GM12874 (cell line): ENCODE results near the gene ABHD17A.
A peak's percentile ranks its signal among the peaks of the same experiment; 100 is the strongest.

Experiments
- TF ChIP-seq, protein P1 (sequence below): IDR thresholded peaks from 2 replicates; pipeline ENCODE4 v1.5.1; 2011; ENCODE audit warnings: low read depth, mild to moderate bottlenecking, control low read depth, low read length, moderate library complexity; ENCODE audit not compliant: insufficient read depth

ABHD17A gene

DNA sequence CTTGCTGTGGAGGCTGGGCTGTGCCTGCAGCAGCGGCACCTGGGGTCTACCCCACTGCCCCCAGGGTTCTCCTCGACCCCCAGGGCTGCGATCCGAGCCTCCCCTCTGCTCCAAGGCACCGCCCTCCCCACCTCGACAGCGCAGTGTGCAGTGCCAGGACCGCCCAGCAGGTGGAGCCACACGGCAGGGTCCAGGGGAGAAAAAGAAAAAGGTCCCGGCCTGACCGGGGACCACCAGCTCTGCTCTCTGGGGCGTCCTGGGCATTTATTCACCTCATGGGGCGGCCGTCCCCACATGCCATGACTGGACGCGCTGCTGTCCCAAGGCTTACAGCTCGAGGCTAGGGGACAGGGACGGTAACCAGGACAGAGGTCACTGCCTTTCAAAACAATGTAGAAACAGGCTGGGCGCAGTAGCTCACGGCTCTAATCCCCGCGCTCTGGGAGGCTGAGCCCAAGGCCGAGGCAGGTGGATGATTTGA, 47.6 kb downstream of the ABHD17A start:
- TF ChIP-seq, protein P1, sequence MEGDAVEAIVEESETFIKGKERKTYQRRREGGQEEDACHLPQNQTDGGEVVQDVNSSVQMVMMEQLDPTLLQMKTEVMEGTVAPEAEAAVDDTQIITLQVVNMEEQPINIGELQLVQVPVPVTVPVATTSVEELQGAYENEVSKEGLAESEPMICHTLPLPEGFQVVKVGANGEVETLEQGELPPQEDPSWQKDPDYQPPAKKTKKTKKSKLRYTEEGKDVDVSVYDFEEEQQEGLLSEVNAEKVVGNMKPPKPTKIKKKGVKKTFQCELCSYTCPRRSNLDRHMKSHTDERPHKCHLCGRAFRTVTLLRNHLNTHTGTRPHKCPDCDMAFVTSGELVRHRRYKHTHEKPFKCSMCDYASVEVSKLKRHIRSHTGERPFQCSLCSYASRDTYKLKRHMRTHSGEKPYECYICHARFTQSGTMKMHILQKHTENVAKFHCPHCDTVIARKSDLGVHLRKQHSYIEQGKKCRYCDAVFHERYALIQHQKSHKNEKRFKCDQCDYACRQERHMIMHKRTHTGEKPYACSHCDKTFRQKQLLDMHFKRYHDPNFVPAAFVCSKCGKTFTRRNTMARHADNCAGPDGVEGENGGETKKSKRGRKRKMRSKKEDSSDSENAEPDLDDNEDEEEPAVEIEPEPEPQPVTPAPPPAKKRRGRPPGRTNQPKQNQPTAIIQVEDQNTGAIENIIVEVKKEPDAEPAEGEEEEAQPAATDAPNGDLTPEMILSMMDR, result peak; percentile 95

DNA sequence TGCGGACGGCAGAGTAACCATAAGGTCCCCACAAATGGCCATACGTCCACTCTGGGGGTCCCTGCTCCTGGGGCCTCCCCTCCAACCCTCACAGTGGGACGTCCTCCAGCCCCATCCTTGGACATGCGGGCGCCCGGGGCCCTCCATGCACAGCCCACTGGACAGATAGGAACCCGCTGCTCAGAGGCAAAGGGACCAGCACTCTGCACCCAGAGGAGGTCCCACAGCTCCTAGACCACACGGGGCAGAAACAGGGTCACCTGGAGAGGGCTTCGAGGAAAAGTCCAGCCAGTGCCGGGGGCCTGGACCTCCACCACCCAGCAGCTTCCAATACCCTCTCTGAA, 48.1 kb downstream of the ABHD17A start:
- TF ChIP-seq, protein P1, result no peak

DNA sequence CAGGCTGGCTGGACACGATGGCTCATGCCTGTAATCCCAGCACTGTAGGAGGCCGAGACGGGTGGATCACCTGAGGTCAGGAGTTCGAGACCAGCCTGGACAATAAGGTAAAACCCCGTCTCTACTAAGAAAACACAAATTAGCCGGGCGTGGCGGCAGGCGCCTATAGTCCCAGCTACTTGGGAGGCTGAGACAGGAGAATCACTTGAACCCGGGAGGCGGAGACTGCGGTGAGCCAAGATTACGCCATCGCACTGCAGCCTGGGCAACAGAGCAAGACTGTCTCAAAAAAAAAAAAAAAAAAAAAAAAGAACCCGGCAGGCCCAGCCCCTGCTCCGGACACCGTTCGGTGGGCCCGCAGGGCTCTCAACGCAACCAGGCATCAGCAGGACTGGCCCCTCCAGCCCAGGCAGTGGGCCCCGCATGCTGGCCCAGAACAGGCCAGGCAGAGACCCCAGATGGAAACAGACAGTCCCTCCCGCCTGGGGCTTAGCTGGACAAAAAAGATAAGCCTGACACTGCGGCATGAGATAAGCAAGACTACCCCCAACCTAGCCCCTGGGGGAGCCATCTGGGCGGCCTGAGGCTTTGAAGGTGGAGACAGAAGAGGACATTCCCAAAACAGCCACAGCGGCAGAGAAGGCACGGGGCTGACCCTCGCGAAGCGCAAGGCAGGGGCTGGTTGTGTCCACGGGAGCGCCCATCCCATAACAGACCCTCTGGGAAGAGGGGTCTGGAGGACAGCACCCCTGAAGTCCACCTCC, 48.7 kb downstream of the ABHD17A start:
- TF ChIP-seq, protein P1, result no peak

DNA sequence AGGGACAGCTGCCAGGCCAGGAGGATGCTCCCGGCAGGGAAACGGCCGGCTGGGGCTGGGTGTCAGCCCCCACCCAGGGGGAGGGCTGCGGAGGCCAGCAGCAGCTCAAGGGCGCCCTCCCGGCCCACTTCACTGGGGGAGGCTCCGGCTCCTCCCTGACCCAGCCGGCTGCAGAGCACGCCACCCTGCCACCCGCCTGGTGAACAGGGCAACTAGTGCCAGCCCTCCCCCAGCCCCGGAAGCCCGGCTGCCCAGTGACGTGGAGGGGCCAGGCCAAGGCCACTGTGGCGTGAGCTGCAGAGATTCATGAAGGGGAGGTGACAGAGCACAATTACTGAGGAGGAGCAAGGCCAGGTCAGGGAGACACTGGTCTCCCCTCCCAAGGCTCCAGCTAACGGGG, 51.8 kb downstream of the ABHD17A start:
- TF ChIP-seq, protein P1, result no peak

DNA sequence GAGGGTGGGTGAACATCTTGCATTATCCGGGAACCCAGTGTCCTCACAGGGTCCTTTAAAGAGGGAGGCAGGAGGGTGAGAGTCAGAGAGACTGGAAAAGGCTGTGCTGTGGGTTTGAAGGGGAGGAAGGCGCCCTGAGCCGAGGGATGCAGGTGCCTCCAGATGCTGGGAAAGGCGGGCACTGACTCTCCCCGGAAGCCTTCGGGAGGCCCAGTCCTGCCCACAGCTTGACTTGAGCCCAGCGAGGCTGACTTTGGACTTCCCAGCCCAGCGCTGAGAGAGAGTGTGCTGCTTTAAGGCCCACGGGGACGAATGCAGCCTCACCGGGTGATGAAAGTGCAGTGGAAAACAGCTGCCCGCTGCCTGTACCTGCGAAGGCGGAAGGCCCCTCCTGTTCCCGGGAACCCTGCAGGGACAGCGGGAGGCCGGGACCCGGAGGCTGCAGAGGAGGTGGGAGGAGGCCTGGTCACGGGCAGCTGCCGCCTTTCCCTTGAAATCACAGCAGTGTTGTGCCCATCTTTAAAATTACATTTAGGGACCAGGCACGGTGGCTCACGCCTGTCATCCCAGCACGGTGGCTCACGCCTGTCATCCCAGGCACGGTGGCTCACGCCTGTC, 53.1 kb downstream of the ABHD17A start:
- TF ChIP-seq, protein P1, result no peak

DNA sequence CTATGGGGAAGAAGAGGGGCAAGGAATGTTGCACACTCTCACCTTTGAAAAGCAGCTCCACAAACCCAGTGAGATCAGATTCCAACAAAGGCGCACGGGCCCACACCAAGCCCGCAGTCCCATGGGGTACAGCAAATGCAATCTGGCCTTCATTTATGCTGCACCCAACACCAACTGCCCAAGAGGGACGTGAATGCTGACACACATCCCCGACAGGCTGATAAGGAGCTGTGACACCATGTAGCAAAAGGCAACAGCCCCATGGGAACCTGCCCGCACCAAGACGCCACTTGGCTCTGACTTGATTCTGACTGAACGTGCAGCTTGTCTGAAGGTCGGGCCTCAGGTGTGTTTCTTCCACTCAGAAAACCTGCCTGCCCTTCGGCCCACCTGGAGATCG, 54.3 kb downstream of the ABHD17A start:
- TF ChIP-seq, protein P1, result no peak

DNA sequence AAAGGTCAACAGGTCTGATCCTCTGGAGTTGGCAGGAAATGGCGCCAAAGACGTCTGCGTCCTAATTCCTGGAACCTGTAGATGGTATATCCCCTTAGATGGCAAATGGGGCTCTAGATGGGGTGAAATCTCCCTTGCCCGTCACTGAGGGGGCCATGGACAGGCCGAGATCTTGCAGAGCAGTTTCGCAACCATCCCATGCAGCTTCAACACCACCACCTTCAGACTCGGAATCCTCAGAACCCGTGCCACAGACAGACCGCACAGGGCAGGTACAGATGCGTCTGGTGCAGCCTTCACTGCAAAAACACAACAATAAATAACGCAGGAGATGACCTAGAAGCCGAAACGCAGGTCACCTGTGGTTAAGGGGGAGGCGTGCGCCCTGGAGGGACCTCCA, 54.7 kb downstream of the ABHD17A start:
- TF ChIP-seq, protein P1, result no peak
